Epithelial cell of proximal tubule (primary cell): Measurements from ENCODE around the gene ST6GAL2. TPM values are rescaled to one million over a fixed set of nuclear protein-coding genes. Genes with fewer than 3 reads are reported as not detected.
A peak's percentile ranks its signal among the peaks of the same experiment; 100 is the strongest.

Source experiments
- DNase-seq: peaks from one replicate; pipeline ENCODE4 v3.0.0-alpha.2; 2011; ENCODE audit warnings: low read depth
- H3K4me3 ChIP-seq: 2 replicates; pipeline ENCODE4 v1.5.1; 2011; ENCODE audit warnings: low read depth, mild to moderate bottlenecking, low read length
- total RNA-seq: library from RNA; depleted of rRNA; stranded (reverse); fragments of >200 nt; gene quantifications from 2 replicates; pipeline ENCODE4 v1.2.3, GENCODE V29; 2015
- TF ChIP-seq, protein P1 (sequence below): conservative IDR thresholded peaks from 2 replicates; pipeline ENCODE4 v1.5.1; 2012; ENCODE audit warnings: low read depth, mild to moderate bottlenecking, low read length

ST6GAL2 gene
- total RNA-seq, 1 donor from 2014 or later: 0.23 TPM

DNA sequence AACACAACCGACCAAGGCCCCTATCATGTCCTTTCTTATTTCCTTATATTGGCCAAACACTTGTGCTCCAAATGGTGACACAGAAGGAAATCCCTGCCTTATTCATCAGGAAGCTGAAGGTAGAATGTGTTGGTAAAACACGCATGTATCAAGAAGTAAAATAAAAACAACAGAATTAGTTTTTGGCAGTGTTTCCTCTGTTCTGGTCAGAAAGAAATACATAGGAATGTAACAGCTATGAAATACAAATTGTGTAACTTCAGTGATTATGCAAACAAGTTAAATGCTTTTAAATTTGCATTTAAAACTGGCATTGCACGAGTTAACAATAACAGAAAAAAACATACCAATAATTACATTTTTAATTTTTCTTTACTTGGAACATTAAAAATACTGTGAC is 19.3 kb downstream of the ST6GAL2 start:
- H3K4me3 ChIP-seq: no peak overlapping the region
- TF ChIP-seq, protein P1, sequence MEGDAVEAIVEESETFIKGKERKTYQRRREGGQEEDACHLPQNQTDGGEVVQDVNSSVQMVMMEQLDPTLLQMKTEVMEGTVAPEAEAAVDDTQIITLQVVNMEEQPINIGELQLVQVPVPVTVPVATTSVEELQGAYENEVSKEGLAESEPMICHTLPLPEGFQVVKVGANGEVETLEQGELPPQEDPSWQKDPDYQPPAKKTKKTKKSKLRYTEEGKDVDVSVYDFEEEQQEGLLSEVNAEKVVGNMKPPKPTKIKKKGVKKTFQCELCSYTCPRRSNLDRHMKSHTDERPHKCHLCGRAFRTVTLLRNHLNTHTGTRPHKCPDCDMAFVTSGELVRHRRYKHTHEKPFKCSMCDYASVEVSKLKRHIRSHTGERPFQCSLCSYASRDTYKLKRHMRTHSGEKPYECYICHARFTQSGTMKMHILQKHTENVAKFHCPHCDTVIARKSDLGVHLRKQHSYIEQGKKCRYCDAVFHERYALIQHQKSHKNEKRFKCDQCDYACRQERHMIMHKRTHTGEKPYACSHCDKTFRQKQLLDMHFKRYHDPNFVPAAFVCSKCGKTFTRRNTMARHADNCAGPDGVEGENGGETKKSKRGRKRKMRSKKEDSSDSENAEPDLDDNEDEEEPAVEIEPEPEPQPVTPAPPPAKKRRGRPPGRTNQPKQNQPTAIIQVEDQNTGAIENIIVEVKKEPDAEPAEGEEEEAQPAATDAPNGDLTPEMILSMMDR: no peak

DNA sequence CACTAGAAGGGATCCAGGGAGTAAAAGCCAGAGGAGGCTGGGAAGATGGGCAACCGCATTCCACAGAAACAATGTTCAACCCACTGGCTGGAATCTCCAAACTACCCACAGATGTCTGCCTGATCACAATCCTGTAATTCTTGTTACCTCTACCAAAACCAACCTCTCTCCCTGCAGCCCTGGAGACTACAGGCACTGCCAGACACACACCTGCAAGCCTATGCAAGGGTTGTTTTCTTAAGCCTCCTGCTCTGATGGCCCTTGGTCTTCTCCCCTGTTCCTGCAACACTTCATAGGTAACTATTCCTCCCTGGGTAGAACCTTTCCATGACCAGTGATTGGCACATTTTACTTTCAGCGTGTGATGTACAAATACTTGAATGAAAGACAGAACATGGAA is 21.9 kb downstream of the ST6GAL2 start:
- TF ChIP-seq, protein P1: no peak
- DNase-seq: no peak

More for the DNA sequence above, 19.3 kb downstream of the ST6GAL2 start:
- no peak for DNase-seq

DNA sequence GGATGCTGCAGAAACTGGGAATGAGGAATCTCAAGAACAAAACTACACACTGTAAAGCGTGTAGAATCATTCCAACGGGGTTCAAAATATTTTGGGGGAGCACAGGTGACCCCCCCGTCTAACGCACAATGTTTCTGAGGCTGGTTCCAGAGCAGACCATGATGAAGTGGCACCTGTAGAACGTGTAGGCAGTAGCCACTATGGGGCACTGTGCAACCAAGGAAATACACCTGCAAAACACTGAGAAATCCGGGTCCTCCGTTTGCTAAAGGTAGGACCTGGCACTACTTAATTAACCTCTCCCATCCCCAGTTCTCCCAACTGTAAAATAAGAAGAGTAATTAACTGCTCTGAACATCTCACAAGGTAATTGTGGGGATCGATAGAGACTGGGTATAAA is 22.6 kb downstream of the ST6GAL2 start:
- no peak overlapping the region for H3K4me3 ChIP-seq
- no peak for DNase-seq
- TF ChIP-seq, protein P1: peak; percentile 60

More for the DNA sequence above, 21.9 kb downstream of the ST6GAL2 start:
- no peak overlapping the region for H3K4me3 ChIP-seq

DNA sequence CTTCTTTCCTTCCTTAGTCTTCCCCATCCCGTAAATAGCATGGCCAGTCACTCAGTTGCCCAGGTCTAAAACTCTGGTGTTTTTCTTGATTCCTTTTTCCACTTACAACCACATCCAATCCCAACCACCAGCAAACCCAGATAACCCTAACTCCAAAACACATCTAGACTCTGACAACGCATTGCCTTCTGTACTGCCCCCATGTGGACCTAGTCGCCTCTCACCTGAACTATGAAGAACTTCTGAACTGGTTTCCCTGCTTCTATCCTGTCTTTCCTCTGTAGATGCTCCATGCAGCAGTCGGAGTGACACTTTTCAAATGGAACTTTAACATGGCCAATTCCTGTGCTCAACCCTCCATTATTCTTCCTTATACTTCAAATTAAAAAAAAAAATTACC is 26.5 kb downstream of the ST6GAL2 start:
- H3K4me3 ChIP-seq: no peak overlapping the region
- DNase-seq: no peak
- TF ChIP-seq, protein P1: no peak

DNA sequence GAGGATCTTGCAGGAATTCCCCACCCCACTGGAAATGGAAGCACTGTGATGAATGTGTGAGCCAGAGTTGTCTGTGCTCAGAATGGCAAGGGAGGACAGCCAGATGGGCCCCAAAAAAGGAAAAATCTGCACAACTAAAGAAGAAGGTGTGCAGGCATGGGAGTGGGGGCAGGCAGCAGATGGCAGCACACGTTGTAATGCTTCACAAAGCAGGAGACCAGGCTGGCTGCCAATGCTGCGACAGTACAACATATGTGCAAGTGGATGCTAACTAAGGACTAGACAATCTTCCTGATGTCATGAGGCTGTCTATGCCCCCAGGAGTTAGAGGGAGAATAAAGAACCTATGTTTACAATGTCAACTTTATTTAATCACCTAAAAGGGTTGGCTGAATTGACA is 27.2 kb downstream of the ST6GAL2 start:
- no peak for DNase-seq
- TF ChIP-seq, protein P1: no peak
- no peak overlapping the region for H3K4me3 ChIP-seq

DNA sequence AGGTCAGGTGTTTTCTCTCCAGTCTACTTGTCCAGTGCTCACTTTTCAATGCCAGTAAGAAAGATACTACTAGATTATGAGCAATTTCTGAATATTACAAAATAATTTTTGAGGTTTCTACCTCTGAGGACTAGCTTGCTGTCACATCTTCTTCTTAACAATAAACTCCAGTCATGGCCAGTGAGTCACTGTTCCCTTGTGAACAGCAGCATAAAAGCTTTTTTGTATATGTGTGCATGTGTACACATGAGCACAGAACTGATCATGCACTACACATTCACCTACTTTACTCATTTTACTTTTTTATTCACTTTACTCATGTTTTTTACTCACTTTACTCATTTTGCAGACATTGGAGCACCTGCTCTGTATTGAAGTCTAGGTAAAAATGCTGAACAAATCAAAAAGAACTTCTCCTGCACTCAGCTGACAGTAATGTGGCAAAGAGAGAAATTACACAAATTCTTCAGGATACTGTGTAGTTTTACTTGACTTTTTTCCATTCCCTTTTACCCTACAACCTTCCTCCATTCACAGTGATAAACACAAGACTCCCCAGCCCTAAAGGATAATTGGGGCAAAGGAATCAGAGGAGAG is 28.0 kb downstream of the ST6GAL2 start:
- no peak for DNase-seq
- TF ChIP-seq, protein P1: no peak
- H3K4me3 ChIP-seq: no peak overlapping the region

DNA sequence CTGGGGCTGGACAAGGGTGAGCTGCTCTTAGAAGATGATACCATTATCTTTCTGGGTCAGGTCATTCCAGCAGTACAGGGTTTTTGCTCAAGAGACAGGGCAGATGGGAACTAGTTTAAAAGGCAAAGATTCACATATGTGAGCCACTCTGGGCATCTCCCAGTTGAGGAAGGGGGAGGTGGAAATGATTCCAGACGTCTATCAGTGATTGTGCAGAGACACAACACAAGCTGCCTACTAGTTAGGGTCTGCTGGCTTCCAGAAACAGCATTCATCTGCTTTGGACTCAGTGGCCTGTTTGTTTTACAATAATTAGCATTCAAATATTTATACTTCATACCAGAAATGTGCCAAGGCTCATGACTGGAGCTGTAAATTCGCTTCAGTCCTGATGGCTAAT is 32.3 kb downstream of the ST6GAL2 start:
- DNase-seq: no peak
- H3K4me3 ChIP-seq: no peak overlapping the region
- TF ChIP-seq, protein P1: no peak
